Esophagus squamous epithelium (tissue), 5 donors: Measurements from ENCODE around the gene GLIS1. TPM values are rescaled to one million over a fixed set of nuclear protein-coding genes. Genes with fewer than 3 reads are reported as not detected.

Experiments
- DNase-seq: peaks from one replicate; lab custom pipeline; 2025; lab: John Stamatoyannopoulos, UW
- H3K27ac ChIP-seq, 4 donors: fragments of 200-600 bp; sonication (generic); one replicate each; pipeline ENCODE4 v1.5.1; 2016 to 2019; ENCODE audit warnings: mild to moderate bottlenecking in 1 of 4
- H3K27me3 ChIP-seq, 4 donors: fragments of 200-600 bp; sonication (generic); 1 replicate in 3 of 4; 2 replicates in 1 of 4; pipeline versions ENCODE4 v1.5.1 to v1.6.0; 2017 to 2021; ENCODE audit warnings: antibody characterized with exemption in 1 of 4
- H3K36me3 ChIP-seq, 3 donors: fragments of 200-600 bp; sonication (generic); one replicate each; pipeline ENCODE4 v1.5.1; 2016 to 2019
- H3K4me1 ChIP-seq, 3 donors: fragments of 200-600 bp; sonication (generic); one replicate each; pipeline ENCODE4 v1.5.1; 2017 to 2019
- H3K4me3 ChIP-seq, 4 donors: fragments of 200-600 bp; sonication (generic); 1 replicate in 3 of 4; 2 replicates in 1 of 4; pipeline ENCODE4 v1.5.1; 2016 to 2019; ENCODE audit warnings: mild to moderate bottlenecking in 2 of 4, moderate library complexity in 1 of 4
- H3K9me3 ChIP-seq, 3 donors: fragments of 200-600 bp; sonication (generic); one replicate each; pipeline ENCODE4 v1.5.1; 2016 to 2019
- POLR2A ChIP-seq, 4 donors: fragments of 450-650 bp; IDR thresholded peaks; one replicate each; pipeline ENCODE4 v1.6.1; 2017; ENCODE audit warnings: antibody characterized with exemption in 4 of 4, mild to moderate bottlenecking in 4 of 4, moderate library complexity in 3 of 4
- WGBS, 2 donors: methylation state at CpG; one replicate each; pipeline ENCODE4 v1.1.5; 2018; 5-methylcytosine and 5-hydroxymethylcytosine counted together
- intact Hi-C: fragments of 100-400 bp; cut with DNase I; formaldehyde crosslinking; loops from one replicate; pipeline ENCODE4 v1.15.0; 2022
- total RNA-seq, 4 donors: library from RNA; depleted of rRNA; stranded (reverse); fragments of >200 nt; gene quantifications; one replicate each; pipeline ENCODE4 v1.1.0, GENCODE V29; 2016
- TF ChIP-seq, protein P1 (sequence below), 6 experiments: fragments of 450-650 bp in 4 of 6; fragments of 200-600 bp in 2 of 6; sonication (generic) in 2 of 6; IDR thresholded peaks; one replicate each; pipeline ENCODE4 v1.5.1; 2016 to 2019; ENCODE audit warnings: antibody characterized with exemption in 6 of 6, mild to moderate bottlenecking in 4 of 6, moderate library complexity in 4 of 6
- donor health status: DM: yes; HTN: yes; CAD: no.

The GLIS1 gene
- total RNA-seq, 4 donors from 2014 or later: 0.57 TPM; not detected in 3

GRCh38 chr1:53601031-53601745 lies 137.8 kb downstream of the GLIS1 start:
- no peaks in the 10 kb centered on the region for H3K4me1 ChIP-seq
- DNase-seq: no peak
- 83 to 84% methylated on average over 8 to 10 of the region's 11 CpGs for WGBS, 2 donors
- no peak for TF ChIP-seq POLR2A (IDR thresholded peaks at IDR 0.05)
- TF ChIP-seq, protein P1, sequence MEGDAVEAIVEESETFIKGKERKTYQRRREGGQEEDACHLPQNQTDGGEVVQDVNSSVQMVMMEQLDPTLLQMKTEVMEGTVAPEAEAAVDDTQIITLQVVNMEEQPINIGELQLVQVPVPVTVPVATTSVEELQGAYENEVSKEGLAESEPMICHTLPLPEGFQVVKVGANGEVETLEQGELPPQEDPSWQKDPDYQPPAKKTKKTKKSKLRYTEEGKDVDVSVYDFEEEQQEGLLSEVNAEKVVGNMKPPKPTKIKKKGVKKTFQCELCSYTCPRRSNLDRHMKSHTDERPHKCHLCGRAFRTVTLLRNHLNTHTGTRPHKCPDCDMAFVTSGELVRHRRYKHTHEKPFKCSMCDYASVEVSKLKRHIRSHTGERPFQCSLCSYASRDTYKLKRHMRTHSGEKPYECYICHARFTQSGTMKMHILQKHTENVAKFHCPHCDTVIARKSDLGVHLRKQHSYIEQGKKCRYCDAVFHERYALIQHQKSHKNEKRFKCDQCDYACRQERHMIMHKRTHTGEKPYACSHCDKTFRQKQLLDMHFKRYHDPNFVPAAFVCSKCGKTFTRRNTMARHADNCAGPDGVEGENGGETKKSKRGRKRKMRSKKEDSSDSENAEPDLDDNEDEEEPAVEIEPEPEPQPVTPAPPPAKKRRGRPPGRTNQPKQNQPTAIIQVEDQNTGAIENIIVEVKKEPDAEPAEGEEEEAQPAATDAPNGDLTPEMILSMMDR (IDR thresholded peaks at IDR 0.05): no peak
- no peaks in the 10 kb centered on the region for H3K9me3 ChIP-seq
- H3K27ac ChIP-seq: no peak overlapping the region
- H3K27me3 ChIP-seq: no peaks in the 10 kb centered on the region
- intact Hi-C loops: no loop called here
- H3K4me3 ChIP-seq: no peak overlapping the region
- no peaks in the 10 kb centered on the region for H3K36me3 ChIP-seq

DNA sequence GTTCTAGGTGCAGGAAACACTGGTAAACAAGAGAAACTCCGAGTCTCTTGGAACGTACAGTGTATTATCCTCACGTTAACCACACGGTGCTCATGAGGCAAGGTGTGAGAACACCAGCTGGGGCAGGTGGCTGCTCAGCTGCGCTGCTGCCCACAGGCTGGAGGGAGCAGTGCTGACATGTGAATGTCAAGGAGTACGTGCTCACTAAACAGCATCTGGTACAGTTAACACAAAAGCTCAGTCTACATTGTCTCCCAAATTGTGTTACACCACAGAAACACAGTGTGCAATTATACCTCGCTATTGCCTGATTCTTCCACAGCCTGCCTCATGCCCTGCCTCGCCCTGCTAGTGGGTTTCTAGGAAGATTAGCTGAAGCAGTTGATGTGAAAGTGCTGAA lies 138.4 kb downstream of the GLIS1 start:
- no peak overlapping the region for H3K4me3 ChIP-seq
- no peaks in the 10 kb centered on the region for H3K9me3 ChIP-seq
- DNase-seq: no peak
- intact Hi-C loops: no loop called here
- no peaks in the 10 kb centered on the region for H3K27me3 ChIP-seq
- no peak for TF ChIP-seq POLR2A (IDR thresholded peaks at IDR 0.05)
- TF ChIP-seq, protein P1 (IDR thresholded peaks at IDR 0.05): no peak
- 57% methylated on average over 8 of the region's 8 CpGs for WGBS, 2 donors
- no peak overlapping the region for H3K27ac ChIP-seq
- H3K36me3 ChIP-seq: no peaks in the 10 kb centered on the region
- H3K4me1 ChIP-seq: no peaks in the 10 kb centered on the region

GRCh38 chr1:53600001-53600400 lies 139.0 kb downstream of the GLIS1 start:
- Histone ChIP-seq H3K27ac (no peak overlapping the region), H3K27me3 (no peaks in the 10 kb centered on the region), H3K4me3 (no peak overlapping the region), H3K36me3 (no peaks in the 10 kb centered on the region), H3K4me1 (no peaks in the 10 kb centered on the region), H3K9me3 (no peaks in the 10 kb centered on the region)
- WGBS, 2 donors: 67% methylated on average over 3 of the region's 5 CpGs; no CpG with 5 or more reads in 1 of the 2 donors
- TF ChIP-seq, protein P1 (IDR thresholded peaks at IDR 0.05): no peak
- no peak for TF ChIP-seq POLR2A (IDR thresholded peaks at IDR 0.05)
- intact Hi-C loops: no loop called here
- DNase-seq: no peak

GRCh38 chr1:53599481-53599880 lies 139.5 kb downstream of the GLIS1 start:
- DNase-seq: no peak
- Histone ChIP-seq H3K4me3 (no peak overlapping the region), H3K27me3 (no peaks in the 10 kb centered on the region), H3K36me3 (no peaks in the 10 kb centered on the region), H3K27ac (no peak overlapping the region), H3K9me3 (no peaks in the 10 kb centered on the region), H3K4me1 (no peaks in the 10 kb centered on the region)
- TF ChIP-seq, protein P1 (IDR thresholded peaks at IDR 0.05): no peak
- TF ChIP-seq POLR2A (IDR thresholded peaks at IDR 0.05): no peak
- 56 to 96% methylated on average over 1 to 3 of the region's 4 CpGs for WGBS, 2 donors
- intact Hi-C loops: no loop called here

DNA sequence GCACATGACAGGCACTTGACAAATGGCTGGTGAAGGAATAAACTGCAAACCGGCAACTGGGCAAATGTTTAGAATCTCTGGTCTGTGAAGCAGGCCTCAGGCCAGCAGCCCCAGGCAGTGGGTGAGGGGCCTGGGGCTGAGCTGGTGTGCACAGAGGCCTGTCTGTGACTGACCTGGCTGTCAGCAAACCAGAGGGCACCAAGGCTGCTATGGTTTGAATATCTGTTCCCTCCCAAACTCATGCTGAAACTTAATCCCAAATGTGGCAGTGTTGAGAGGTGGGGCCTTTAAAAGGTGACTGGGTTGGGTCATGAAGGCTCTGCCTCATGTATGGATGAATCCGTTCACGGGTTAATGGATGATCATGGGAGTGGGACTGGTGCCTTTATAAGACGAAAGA lies 140.0 kb downstream of the GLIS1 start:
- H3K36me3 ChIP-seq: no peaks in the 10 kb centered on the region
- no peaks in the 10 kb centered on the region for H3K27me3 ChIP-seq
- no peaks in the 10 kb centered on the region for H3K9me3 ChIP-seq
- H3K27ac ChIP-seq: no peak overlapping the region
- H3K4me3 ChIP-seq: no peak overlapping the region
- 72 to 76% methylated on average over 2 to 4 of the region's 4 CpGs for WGBS, 2 donors
- no peak for TF ChIP-seq POLR2A (IDR thresholded peaks at IDR 0.05)
- TF ChIP-seq, protein P1 (IDR thresholded peaks at IDR 0.05): no peak
- intact Hi-C loops: no loop called here
- no peaks in the 10 kb centered on the region for H3K4me1 ChIP-seq
- DNase-seq: no peak
